Glomerular visceral epithelial cell (primary cell): ENCODE results near the gene ARRB1.
"Not testable (repeated sequence)": the region's sequence is repeated elsewhere in the genome, so short reads cannot be mapped to it uniquely, and the experiment has no call there.

Experiments used
- DNase-seq: peaks from one replicate; pipeline ENCODE4 v3.0.0-alpha.2; 2016; ENCODE audit errors: extremely low spot score

Gene ARRB1

DNA sequence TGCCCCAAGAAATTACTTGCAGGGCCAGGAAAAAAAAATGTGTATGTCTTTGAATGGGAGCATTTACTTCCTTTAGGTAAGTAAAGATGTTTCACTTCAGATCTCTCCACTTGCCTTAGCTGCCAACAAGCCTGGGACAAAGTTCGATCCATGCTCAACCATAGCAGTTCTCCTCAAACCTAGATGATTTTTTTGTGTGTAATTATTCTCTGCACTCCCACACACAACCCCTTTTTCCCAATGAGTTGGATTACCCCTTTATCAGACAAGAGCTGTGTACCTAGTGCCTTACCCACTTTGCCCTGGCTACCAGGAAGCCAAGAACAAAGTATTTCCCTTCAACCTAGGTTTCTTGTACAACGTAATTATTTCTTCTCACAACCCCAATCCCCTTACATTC is 75.3 kb downstream of the ARRB1 start:
- no peak for DNase-seq

GRCh38 chr11:75275581-75275980 is 75.9 kb downstream of the ARRB1 start:
- DNase-seq, result no peak

DNA sequence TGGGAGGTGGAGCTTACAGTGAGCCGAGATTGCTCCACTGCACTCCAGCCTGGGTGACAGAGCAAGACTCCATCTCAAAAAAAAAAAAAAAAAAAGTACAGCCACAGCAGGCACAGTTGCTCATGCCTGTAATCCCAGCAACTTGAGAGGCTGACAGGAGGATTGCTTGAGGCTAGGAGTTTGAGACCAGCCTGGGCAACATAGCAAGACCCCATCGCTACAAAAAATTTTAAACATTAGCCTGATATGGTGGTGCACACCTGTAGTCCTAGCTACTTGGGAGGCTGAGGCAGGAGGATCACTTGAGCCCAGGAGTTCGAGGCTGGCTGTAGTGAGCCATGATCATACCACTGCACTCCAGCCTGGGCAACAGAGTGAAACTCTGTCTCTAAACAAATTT is 76.7 kb downstream of the ARRB1 start:
- not testable (repeated sequence) for DNase-seq

- DNase-seq, result no peak
These were observed 77.8 kb downstream of the ARRB1 start for GRCh38 chr11:75273411-75274391.

DNA sequence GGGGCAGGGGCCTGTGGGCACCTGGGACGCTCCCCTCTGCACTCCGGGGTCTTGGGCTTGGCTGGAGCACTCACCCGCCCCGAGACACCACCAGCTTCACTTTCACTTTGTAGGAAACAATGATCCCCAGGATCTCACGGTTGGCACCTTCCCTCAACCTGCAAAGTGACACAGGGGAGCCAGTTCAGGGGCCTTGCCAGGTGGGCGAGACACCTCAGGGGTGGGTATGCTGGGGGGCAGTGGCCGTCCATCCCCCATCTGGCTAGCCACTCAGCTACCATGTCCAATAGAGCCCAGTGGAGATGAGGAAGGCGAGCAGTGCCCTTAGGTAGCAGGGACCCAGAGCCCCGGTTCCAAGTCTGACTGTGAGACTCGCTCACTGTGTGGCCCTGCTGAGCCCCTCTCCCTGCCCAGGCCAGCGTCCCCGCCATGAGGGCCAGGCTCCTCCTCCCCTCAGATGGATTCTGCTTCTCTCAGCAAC is 78.6 kb downstream of the ARRB1 start:
- DNase-seq, result no peak

DNA sequence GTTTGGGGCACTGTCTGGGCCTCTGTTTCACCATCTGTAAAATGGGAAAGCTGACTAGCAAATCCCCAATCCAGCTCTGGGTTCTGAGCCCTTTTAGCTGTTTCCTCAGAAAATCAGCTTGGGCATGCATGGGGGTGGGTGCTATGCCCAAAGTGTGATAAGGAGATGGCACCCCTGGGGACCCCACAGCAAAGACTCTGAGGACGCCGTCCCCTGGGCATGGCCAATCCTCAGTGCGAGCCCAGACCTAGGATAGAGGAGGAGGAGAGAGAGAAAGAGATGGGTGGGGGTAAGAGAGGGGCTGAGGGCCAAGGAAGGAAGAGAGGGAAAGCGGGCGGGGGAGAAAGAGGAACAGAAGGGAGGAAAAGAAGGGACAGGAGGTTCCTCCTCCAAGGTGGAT is 79.1 kb downstream of the ARRB1 start:
- DNase-seq, result no peak

- DNase-seq, result no peak
These were observed 79.7 kb downstream of the ARRB1 start for GRCh38 chr11:75271730-75272129.

DNA sequence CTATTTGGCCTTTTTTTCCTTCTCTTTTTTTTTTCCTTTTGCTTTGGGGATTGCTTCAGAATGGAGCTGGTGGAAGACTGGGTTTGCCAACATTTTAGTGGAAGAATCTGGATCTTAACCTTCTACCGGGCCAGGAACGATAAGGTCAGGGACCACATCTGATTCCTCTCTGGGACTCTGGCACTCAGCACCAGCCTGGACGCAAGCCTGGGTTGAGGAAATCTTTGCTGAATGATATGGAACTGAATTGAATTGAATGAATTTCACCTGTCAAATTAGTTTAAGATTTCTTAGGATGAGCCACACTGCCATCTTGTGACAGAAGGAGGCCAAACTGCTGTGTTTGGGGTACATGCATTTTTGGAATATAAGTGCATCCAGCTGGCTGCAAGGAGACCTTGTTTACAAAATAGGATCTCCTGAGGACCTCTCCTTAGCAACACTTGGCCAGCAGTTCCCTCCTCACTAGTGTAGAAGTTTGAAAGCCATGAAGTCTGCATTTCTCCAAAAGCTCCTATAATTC is 80.5 kb downstream of the ARRB1 start:
- DNase-seq, result peak; percentile 6

- no peak for DNase-seq
These were observed 81.6 kb downstream of the ARRB1 start for GRCh38 chr11:75269896-75270295.

DNA sequence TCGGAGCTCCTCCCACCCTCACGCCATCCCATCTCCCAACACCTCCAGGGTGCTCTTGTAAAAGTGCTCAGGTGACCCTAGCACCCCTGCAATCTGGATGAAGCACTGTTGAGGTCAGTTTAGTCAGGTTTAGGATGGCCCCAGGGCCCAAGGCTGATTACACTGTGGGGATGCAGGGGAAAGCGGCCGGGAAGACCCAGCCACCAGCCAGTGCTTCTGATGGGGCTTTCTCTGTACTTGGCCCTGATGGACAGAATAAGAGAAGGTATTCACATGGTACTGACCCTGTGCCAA is 82.1 kb downstream of the ARRB1 start:
- DNase-seq, result no peak

- no peak for DNase-seq
These were observed 82.7 kb downstream of the ARRB1 start for GRCh38 chr11:75268626-75269366.

GRCh38 chr11:75267171-75267970 is 84.1 kb downstream of the ARRB1 start:
- no peak for DNase-seq

DNA sequence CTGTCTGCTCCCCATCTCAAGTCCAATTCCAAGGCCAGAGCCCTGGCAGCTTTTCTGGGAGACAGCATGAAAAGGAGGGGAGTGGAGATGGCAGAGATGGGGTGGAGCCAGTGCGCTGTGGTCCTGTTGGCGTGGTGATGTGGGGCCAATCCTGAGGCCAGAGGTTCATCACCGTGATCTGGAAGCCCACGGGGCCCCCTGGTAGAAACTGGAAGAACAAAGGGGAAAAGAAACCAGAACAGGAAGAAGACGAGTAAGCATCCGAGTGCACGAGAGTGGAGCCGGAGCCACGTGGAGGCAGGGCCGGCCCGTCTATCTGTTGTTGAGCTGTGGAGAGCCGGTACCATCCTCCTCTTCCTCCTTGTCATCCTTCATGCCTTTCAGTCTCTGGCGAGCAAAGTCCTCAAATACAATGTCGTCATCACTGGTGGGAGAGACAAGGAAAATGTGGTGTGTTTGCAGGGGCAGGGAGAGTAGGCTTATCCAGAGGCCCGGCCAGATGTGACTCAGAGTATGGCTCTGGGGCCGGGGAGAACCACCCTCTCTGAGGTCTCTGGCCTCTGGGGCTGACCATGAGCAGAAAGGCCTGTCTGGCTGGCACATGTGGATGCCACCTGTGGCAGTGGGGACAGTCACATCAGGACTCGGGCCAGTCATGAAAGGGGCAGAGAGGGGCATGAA is 85.5 kb downstream of the ARRB1 start:
- no peak for DNase-seq

DNA sequence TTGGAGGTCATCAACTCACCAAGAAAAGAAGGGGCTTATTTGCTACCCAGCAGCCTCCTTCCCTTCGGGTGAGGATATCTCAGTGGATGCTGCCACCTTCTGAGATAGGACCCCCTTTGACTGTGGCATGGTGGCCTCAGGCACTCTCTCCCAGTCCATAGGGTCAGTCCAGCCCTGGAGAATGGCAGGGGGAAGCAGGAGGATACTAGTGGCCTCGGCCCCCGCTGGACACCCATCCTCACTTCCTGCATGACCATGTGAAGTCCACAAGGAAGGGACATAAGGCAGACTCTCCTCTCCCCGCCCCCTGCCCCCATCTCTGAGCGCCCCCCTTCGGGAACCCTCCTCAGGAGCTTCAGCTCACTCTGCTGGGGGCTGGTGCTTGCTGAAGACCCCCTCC is 86.5 kb downstream of the ARRB1 start:
- no peak for DNase-seq

DNA sequence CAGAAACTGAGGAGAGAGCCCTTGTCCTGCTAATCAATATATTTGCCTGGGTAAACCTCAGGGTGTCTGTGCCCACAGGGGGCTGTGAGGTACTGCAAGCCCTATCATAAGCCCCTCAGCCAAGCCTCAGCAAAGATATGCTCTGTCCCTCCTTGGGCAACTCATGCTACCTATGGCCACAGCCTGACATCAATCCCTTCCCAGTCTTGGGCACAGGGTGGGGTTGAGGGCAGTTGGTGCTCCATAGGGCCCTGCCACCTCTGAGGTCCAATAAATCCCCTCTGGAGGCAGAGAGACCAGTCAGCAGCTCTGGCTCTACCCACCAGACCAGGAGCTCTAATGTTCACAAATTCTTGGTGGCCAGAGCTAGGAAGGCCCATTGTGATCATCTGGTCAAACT is 87.1 kb downstream of the ARRB1 start:
- DNase-seq, result no peak

DNA sequence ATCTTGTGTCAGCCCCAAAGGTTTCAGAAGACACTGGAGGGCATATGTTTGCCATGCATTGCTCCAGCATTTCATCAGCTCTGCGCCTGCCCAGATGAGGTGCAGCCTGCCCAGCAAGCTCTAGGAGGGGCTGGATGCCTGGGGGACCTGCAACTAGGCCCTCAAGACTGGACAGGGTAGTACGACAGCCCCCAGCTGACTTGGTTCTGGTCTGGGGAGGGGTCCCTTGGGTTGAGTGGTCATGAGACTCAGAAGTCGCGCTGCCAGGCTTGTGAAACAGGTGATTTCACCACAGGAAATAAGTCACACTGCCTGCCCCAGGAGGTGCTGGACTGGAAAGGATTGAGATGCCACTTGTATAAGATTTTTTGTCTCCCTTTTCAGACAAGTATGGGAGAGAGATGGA is 87.5 kb downstream of the ARRB1 start:
- DNase-seq, result no peak

- no peak for DNase-seq
These were observed 88.3 kb downstream of the ARRB1 start for GRCh38 chr11:75262961-75263852.

GRCh38 chr11:75262436-75262835 is 89.0 kb downstream of the ARRB1 start:
- DNase-seq, result no peak

DNA sequence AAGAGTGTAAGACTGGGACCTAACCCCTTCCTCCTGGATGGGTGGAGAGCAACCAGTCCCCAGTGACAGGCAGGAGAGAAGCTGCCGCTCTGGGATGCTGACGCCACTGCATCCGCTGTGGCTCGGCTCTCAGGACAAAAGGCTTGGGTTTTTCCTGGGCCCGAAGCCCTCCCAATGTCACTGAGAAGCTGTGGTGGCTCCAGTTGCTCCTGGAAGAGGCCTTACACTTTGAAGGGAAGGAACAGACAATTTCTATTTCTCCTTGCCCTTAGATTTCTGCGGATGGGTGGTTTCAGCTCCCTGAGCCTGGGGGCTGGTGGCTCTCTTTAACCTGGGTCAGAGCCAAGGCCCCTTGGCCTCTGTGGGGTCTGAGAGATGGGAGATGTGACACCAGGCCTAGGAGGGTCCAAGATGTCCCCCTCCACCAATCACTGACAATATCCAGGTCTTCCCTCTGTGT is 89.5 kb downstream of the ARRB1 start:
- DNase-seq, result no peak
